NB4 (cell line): Measurements from ENCODE around the gene B4GALT5.

Experiments used
- CTCF ChIP-seq: IDR thresholded peaks from one replicate; pipeline ENCODE4 v1.5.1; 2012; ENCODE audit warnings: low read depth, low read length
- MAX ChIP-seq: IDR thresholded peaks from 2 replicates; pipeline ENCODE4 v1.6.1; 2011; ENCODE audit warnings: low read depth, low read length
- POLR2A ChIP-seq: IDR thresholded peaks from 2 replicates; pipeline ENCODE4 v1.6.1; 2011; ENCODE audit warnings: mild to moderate bottlenecking; ENCODE audit not compliant: insufficient read length; ENCODE audit errors: extremely low read depth

- TF ChIP-seq POLR2A (no peak), CTCF (no peak), MAX (no peak)
Measured at GRCh38 chr20:49739042-49739441, 25.4 kb upstream of the B4GALT5 start.
